B cell (primary cell): ENCODE data around the gene CD180. TPM values are rescaled to one million over a fixed set of nuclear protein-coding genes. Genes with fewer than 3 reads are reported as not detected.
A peak's percentile ranks its signal among the peaks of the same experiment; 100 is the strongest.

Experiments
- ATAC-seq: fragments of 200-7000 bp; cut with Tn5 transposase; one replicate; pipeline ENCODE4 v1.10.0; 2021; ENCODE audit warnings: low read depth, mild to moderate bottlenecking, moderate number of reproducible peaks, moderate library complexity
- CTCF ChIA-PET: fragments of 350-600 bp; sonication (Branson Sonifier 250); formaldehyde crosslinking; loops from one replicate; lab custom pipeline; 2021; ENCODE audit warnings: antibody characterized with exemption, inconsistent platforms; lab: Charles Lee
- POLR2A ChIA-PET: fragments of 350-600 bp; sonication (Branson Sonifier 250); formaldehyde crosslinking; loops from one replicate; lab custom pipeline; 2021; ENCODE audit warnings: antibody characterized with exemption; lab: Charles Lee
- DNase-seq: peaks from one replicate; pipeline ENCODE4 v3.0.0; 2013
- H2AFZ ChIP-seq: 2 replicates; pipeline ENCODE4 v1.6.1; 2012; ENCODE audit warnings: mild to moderate bottlenecking, low read depth, low read length; ENCODE audit not compliant: insufficient read depth, poor library complexity, severe bottlenecking
- H3K27ac ChIP-seq, 2 donors: 1 replicate in 1 of 2; 2 replicates in 1 of 2; pipeline ENCODE4 v1.5.1; 2012 to 2013; ENCODE audit warnings: low read length in 2 of 2, mild to moderate bottlenecking in 2 of 2, moderate library complexity in 1 of 2
- H3K27me3 ChIP-seq, 4 experiments: fragments of 200-600 bp in 1 of 4; sonication (generic) in 1 of 4; replicated peaks in 1 of 4; 1 replicate in 2 of 4; 2 replicates in 2 of 4; pipeline versions ENCODE4 v1.6.1 to v1.7.0; 2013 to 2016; ENCODE audit warnings: low read length in 3 of 4, mild to moderate bottlenecking in 2 of 4, mixed read lengths in 1 of 4, moderate library complexity in 1 of 4; ENCODE audit not compliant: insufficient read depth in 4 of 4, control insufficient read depth in 3 of 4; ENCODE audit errors: control extremely low read depth in 1 of 4
- H3K36me3 ChIP-seq, 2 experiments: replicated peaks in 1 of 2; 1 replicate in 1 of 2; 2 replicates in 1 of 2; pipeline versions ENCODE4 v1.6.1 to v1.7.1; 2013; ENCODE audit warnings: low read length in 1 of 2; ENCODE audit not compliant: insufficient read depth in 2 of 2, control insufficient read depth in 1 of 2; ENCODE audit errors: control extremely low read depth in 1 of 2, extremely low read depth in 1 of 2
- H3K4me1 ChIP-seq, 2 donors: fragments of 200-600 bp in 1 of 2; sonication (generic) in 1 of 2; 1 replicate in 1 of 2; 2 replicates in 1 of 2; pipeline versions ENCODE4 v1.5.1 to v1.6.1; 2013 to 2017; ENCODE audit warnings: low read length in 2 of 2; ENCODE audit not compliant: control insufficient read depth in 2 of 2, insufficient read depth in 2 of 2
- H3K4me2 ChIP-seq: replicated peaks from 2 replicates; pipeline ENCODE3; 2012; ENCODE audit warnings: mild to moderate bottlenecking, low read depth, low read length; ENCODE audit not compliant: poor library complexity, severe bottlenecking
- H3K4me3 ChIP-seq, 5 experiments: fragments of 200-600 bp in 1 of 5; sonication (generic) in 1 of 5; 1 replicate in 3 of 5; 2 replicates in 2 of 5; pipeline versions ENCODE4 v1.5.1 to v1.7.0; 2011 to 2016; ENCODE audit warnings: low read length in 4 of 5, mild to moderate bottlenecking in 4 of 5, low read depth in 2 of 5, control low read depth in 1 of 5, moderate library complexity in 1 of 5; ENCODE audit not compliant: insufficient read depth in 1 of 5; ENCODE audit errors: control extremely low read depth in 1 of 5, extremely low read depth in 1 of 5
- H3K79me2 ChIP-seq: fragments of 200-600 bp; sonication (generic); one replicate; pipeline ENCODE4 v1.6.0; 2016; ENCODE audit warnings: low read length; ENCODE audit not compliant: control insufficient read depth, insufficient read depth
- H3K9ac ChIP-seq: fragments of 200-600 bp; sonication (generic); 2 replicates; pipeline ENCODE4 v1.6.1; 2017; ENCODE audit warnings: mild to moderate bottlenecking, low read length, moderate library complexity
- H3K9me3 ChIP-seq, 3 donors: one replicate each; pipeline versions ENCODE4 v1.6.1 to v1.7.1; 2013; ENCODE audit warnings: low read length in 2 of 3; ENCODE audit not compliant: control insufficient read depth in 2 of 3, insufficient read depth in 1 of 3; ENCODE audit errors: control extremely low read depth in 1 of 3
- H4K20me1 ChIP-seq: 2 replicates; pipeline ENCODE4 v1.6.0; 2012; ENCODE audit warnings: mild to moderate bottlenecking, low read length; ENCODE audit not compliant: insufficient read depth, control insufficient read depth, poor library complexity, severe bottlenecking
- H3K27ac Mint-ChIP-seq: one replicate; pipeline ENCODE4 v1.8.0; 2021; ENCODE audit warnings: mixed read lengths
- H3K27me3 Mint-ChIP-seq: one replicate; pipeline ENCODE4 v1.8.0; 2021; ENCODE audit warnings: mixed read lengths
- H3K4me1 Mint-ChIP-seq: one replicate; pipeline ENCODE4 v1.8.0; 2021; ENCODE audit warnings: mixed read lengths
- H3K4me3 Mint-ChIP-seq: one replicate; pipeline ENCODE4 v1.8.0; 2021; ENCODE audit warnings: mixed read lengths
- H3K9me3 Mint-ChIP-seq: one replicate; pipeline ENCODE4 v1.8.0; 2022; ENCODE audit warnings: mixed read lengths; ENCODE audit not compliant: insufficient read depth
- EZH2 ChIP-seq: IDR thresholded peaks from 2 replicates; pipeline ENCODE4 v1.6.1; 2012; ENCODE audit warnings: borderline replicate concordance, low read depth, mild to moderate bottlenecking, moderate library complexity, low read length; ENCODE audit not compliant: insufficient read depth, poor library complexity, severe bottlenecking
- WGBS: methylation state at CpG from one replicate; pipeline ENCODE4 v1.1.5; 2013; ENCODE audit warnings: missing lambda C conversion rate; ENCODE audit not compliant: insufficient coverage; 5-methylcytosine and 5-hydroxymethylcytosine counted together
- intact Hi-C: fragments of 100-400 bp; cut with micrococcal nuclease; formaldehyde crosslinking; loops from one replicate; pipeline ENCODE4 v1.10.0; 2022
- polyA plus RNA-seq: library from polyadenylated mRNA; depleted of rRNA; stranded (reverse); fragments of >200 nt; gene quantifications from 2 replicates; pipeline ENCODE4 v1.2.3, GENCODE V29; 2012
- total RNA-seq, 2 donors: library from RNA; stranded (reverse); fragments of 120-200 nt in 1 of 2; gene quantifications; 1 replicate in 1 of 2; 2 replicates in 1 of 2; pipeline versions ENCODE4 v1.2.3 to v1.2.4, GENCODE V29; 2013 to 2022
- TF ChIP-seq, protein P1 (sequence below): fragments of 200-600 bp; IDR thresholded peaks from one replicate; pipeline ENCODE4 v1.8.0; 2022; ENCODE audit warnings: antibody characterized with exemption, mild to moderate bottlenecking

The CD180 gene
- total and polyA plus RNA-seq, 2 donors (not counting 1 experiment from before 2014, with no cell fraction given) = 16.1 to 16.4 TPM

DNA sequence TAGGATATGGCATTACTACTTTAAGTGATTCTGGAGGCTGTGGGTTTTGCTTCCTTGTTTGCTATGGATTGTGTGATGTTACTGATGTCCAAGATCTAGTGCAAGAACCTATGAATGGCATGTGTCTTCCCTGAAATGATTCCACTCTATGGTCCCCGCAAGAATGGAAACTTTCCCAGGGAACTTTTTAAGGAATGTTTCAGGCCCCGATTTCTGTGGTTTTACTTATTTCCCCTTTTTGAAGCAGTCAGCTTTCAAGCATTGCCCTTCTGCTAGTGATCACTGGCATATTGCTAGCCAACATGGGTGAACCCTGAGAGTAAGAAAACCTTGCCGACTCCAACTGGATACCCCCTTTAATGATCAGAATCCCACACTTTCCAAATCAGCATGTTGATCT is 26.6 kb upstream of the CD180 start:
- Histone ChIP-seq H3K36me3 (no peaks in the 10 kb centered on the region), H4K20me1 (no peaks in the 10 kb centered on the region), H3K27me3 (no peaks in the 10 kb centered on the region), H3K4me3 (peak overlapping the region in 1 of 5 experiments; percentile 8), H2AFZ (no peak overlapping the region), H3K9me3 (no peaks in the 10 kb centered on the region), H3K4me2 (peak overlapping the region; percentile 75), H3K79me2 (peaks cover 14% of the 10 kb centered on the region), H3K4me1 (peaks cover 31 to 33% of the 10 kb centered on the region in 2 donors), H3K9ac (no peak overlapping the region), H3K27ac (peak overlapping the region; percentile 61 to 71)
- Mint-ChIP-seq H3K4me1 (peaks cover 38% of the 10 kb centered on the region), H3K27ac (peak overlapping the region; percentile 97), H3K9me3 (no peaks in the 10 kb centered on the region), H3K4me3 (peak overlapping the region; percentile 87), H3K27me3 (no peaks in the 10 kb centered on the region)
- intact Hi-C loops = loop anchor here (2.0 kb wide), 1 partner anchor 14 kb away; no protein-coding TSS in a partner anchor
- DNase-seq (peak; percentile 53), ATAC-seq (no peak)
- WGBS = 10% methylated on average over 3 of the region's 3 CpGs
- ChIA-PET POLR2A (interaction anchor here (1.1 kb wide), 1 partner anchor 9 kb away, joined by 3 read pairs; no protein-coding TSS in a partner anchor), CTCF (interaction anchor here (0.6 to 5.1 kb wide), 7 partner anchors 16 to 1848 kb away, joined by 3 to 36 read pairs (median 6); no protein-coding TSS in a partner anchor)
- TF ChIP-seq EZH2 = no peak

DNA sequence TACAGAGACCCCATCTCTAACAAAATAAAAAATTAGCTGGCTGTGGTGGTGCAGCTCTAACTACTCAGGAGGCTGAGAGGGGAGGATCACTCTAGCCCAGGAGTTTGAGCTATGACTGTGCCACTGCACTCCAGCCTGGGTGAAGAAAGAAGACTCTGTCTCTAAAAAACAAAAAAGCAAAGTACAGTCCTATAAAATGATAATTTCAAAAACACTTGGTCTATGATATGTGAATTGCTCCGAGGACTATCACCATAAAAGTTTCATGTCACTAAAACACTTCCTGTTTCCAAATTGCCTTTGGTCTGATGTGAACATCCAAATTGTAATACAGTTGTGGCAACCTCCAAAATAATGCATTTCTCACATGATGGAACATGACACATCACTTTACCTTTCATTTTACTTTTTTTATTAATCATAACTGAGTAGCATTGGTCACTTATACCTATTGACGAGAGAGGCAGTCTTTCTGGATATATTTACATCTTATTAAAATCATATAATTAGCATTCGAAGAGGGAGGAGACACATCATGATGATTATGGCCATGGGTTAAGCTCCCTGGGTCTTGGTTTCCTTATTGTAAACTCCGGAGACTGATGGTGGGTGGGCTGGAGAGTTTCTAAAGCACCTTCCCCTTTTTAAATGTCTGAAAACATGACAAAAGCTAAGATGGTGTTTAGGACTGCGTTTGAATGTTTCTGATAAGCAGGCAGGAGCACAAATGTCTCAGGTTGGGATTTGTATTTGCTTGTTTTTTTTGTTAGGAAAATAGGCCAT is 25.8 kb upstream of the CD180 start:
- ChIA-PET POLR2A (interaction anchor here (1.1 kb wide), 2 partner anchors 8 to 26 kb away, joined by 3 to 12 read pairs; partner anchors contain the start of gene CD180), CTCF (interaction anchor here (0.6 to 5.1 kb wide), 10 partner anchors 13 to 1849 kb away, joined by 3 to 36 read pairs (median 6); no protein-coding TSS in a partner anchor)
- H3K79me2 ChIP-seq = peaks cover 14% of the 10 kb centered on the region
- H4K20me1 ChIP-seq = no peaks in the 10 kb centered on the region
- H3K9me3 ChIP-seq = no peaks in the 10 kb centered on the region
- peak overlapping the region in 4 of 5 experiments; percentile 23 to 59 (median 42) for H3K4me3 ChIP-seq
- no peak for TF ChIP-seq EZH2
- TF ChIP-seq, protein P1, sequence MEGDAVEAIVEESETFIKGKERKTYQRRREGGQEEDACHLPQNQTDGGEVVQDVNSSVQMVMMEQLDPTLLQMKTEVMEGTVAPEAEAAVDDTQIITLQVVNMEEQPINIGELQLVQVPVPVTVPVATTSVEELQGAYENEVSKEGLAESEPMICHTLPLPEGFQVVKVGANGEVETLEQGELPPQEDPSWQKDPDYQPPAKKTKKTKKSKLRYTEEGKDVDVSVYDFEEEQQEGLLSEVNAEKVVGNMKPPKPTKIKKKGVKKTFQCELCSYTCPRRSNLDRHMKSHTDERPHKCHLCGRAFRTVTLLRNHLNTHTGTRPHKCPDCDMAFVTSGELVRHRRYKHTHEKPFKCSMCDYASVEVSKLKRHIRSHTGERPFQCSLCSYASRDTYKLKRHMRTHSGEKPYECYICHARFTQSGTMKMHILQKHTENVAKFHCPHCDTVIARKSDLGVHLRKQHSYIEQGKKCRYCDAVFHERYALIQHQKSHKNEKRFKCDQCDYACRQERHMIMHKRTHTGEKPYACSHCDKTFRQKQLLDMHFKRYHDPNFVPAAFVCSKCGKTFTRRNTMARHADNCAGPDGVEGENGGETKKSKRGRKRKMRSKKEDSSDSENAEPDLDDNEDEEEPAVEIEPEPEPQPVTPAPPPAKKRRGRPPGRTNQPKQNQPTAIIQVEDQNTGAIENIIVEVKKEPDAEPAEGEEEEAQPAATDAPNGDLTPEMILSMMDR = no peak
- H3K27me3 ChIP-seq = no peaks in the 10 kb centered on the region
- peak; percentile 48 for ATAC-seq
- 0% methylated on average over 2 of the region's 5 CpGs for WGBS
- no peaks in the 10 kb centered on the region for H3K27me3 Mint-ChIP-seq
- no peaks in the 10 kb centered on the region for H3K36me3 ChIP-seq
- intact Hi-C loops = loop anchor here (1.0 to 2.0 kb wide), 2 partner anchors 14 to 1212 kb away; no protein-coding TSS in a partner anchor
- peak overlapping the region; percentile 58 for H3K9ac ChIP-seq
- H3K4me2 ChIP-seq = peak overlapping the region; percentile 75
- no peaks in the 10 kb centered on the region for H3K9me3 Mint-ChIP-seq
- peak overlapping the region; percentile 97 for H3K27ac Mint-ChIP-seq
- peaks cover 34 to 40% of the 10 kb centered on the region in 2 donors for H3K4me1 ChIP-seq
- DNase-seq = peak; percentile 52
- H3K4me1 Mint-ChIP-seq = peaks cover 46% of the 10 kb centered on the region
- H3K27ac ChIP-seq = peak overlapping the region; percentile 61 to 71
- H2AFZ ChIP-seq = peak overlapping the region; percentile 74
- peak overlapping the region; percentile 87 for H3K4me3 Mint-ChIP-seq
